HepG2 (cell line): ENCODE results near the gene TLCD1. TPM values are rescaled to one million over a fixed set of nuclear protein-coding genes. Genes with fewer than 3 reads are reported as not detected.

Source experiments
- BCL6 ChIP-seq: IDR thresholded peaks from 2 replicates; pipeline ENCODE4 v1.6.1; 2016; ENCODE audit warnings: missing genetic modification reagents, missing compliant biosample characterization
- CCDC6 ChIP-seq: sonication (generic); formaldehyde crosslinking; IDR thresholded peaks from 2 replicates; pipeline ENCODE4 v1.8.1; 2022; ENCODE audit warnings: mild to moderate bottlenecking, missing genetic modification reagents, moderate library complexity
- FOXC1 ChIP-seq: sonication (generic); formaldehyde crosslinking; IDR thresholded peaks from 2 replicates; pipeline ENCODE4 v1.8.0; 2022; ENCODE audit warnings: mild to moderate bottlenecking, missing genetic modification reagents, borderline replicate concordance
- HNRNPLL ChIP-seq: fragments of 200-400 bp; formaldehyde crosslinking; IDR thresholded peaks from 2 replicates; pipeline ENCODE4 v1.6.1; 2017; ENCODE audit warnings: mild to moderate bottlenecking, low read depth, low read length; ENCODE audit not compliant: poor library complexity, severe bottlenecking
- KDM2A ChIP-seq: sonication (generic); formaldehyde crosslinking; IDR thresholded peaks from 2 replicates; pipeline ENCODE4 v1.4.0; 2020; ENCODE audit warnings: low read depth, missing genetic modification reagents, borderline replicate concordance
- NAIF1 ChIP-seq: sonication (generic); formaldehyde crosslinking; IDR thresholded peaks from 2 replicates; pipeline ENCODE4 v1.5.0; 2020; ENCODE audit warnings: mild to moderate bottlenecking, missing genetic modification reagents, borderline replicate concordance
- NFYB ChIP-seq: sonication (generic); formaldehyde crosslinking; IDR thresholded peaks from 2 replicates; pipeline ENCODE4 v1.4.0; 2020; ENCODE audit warnings: missing genetic modification reagents
- SAP130 ChIP-seq: IDR thresholded peaks from 2 replicates; pipeline ENCODE4 v1.6.1; 2016; ENCODE audit warnings: low read depth
- SMAD3 ChIP-seq: sonication (generic); formaldehyde crosslinking; IDR thresholded peaks from 2 replicates; pipeline ENCODE4 v1.4.0; 2020; ENCODE audit warnings: missing genetic modification reagents
- TAF1 ChIP-seq: sonication (generic); formaldehyde crosslinking; IDR thresholded peaks from 2 replicates; pipeline ENCODE4 v1.4.0; 2020; ENCODE audit warnings: missing genetic modification reagents
- YEATS2 ChIP-seq: sonication (generic); formaldehyde crosslinking; IDR thresholded peaks from 2 replicates; pipeline ENCODE4 v1.4.0; 2020; ENCODE audit warnings: missing genetic modification reagents, borderline replicate concordance
- ZMYM4 ChIP-seq: sonication (generic); formaldehyde crosslinking; IDR thresholded peaks from 2 replicates; pipeline ENCODE4 v1.8.1; 2023; ENCODE audit warnings: mild to moderate bottlenecking, missing genetic modification reagents
- ZNF205 ChIP-seq: IDR thresholded peaks from 2 replicates; pipeline ENCODE4 v1.6.1; 2018; ENCODE audit warnings: missing biosample characterization, missing genetic modification reagents
- ZNF333 ChIP-seq: sonication (generic); formaldehyde crosslinking; IDR thresholded peaks from 2 replicates; pipeline ENCODE4 v1.4.0; 2020; ENCODE audit warnings: mild to moderate bottlenecking, missing genetic modification reagents, borderline replicate concordance
- ZNF451 ChIP-seq: sonication (generic); formaldehyde crosslinking; IDR thresholded peaks from 2 replicates; pipeline ENCODE4 v1.5.0; 2020; ENCODE audit warnings: mild to moderate bottlenecking, missing genetic modification reagents
- ZNF652 ChIP-seq: IDR thresholded peaks from 2 replicates; pipeline ENCODE4 v1.6.1; 2016; ENCODE audit warnings: low read depth, borderline replicate concordance
- ZNF773 ChIP-seq: sonication (generic); formaldehyde crosslinking; IDR thresholded peaks from 2 replicates; pipeline ENCODE4 v1.4.0; 2020; ENCODE audit warnings: missing genetic modification reagents, borderline replicate concordance
- ZNF816 ChIP-seq: sonication (generic); formaldehyde crosslinking; IDR thresholded peaks from 2 replicates; pipeline ENCODE4 v1.8.0; 2022; ENCODE audit warnings: missing genetic modification reagents, mild to moderate bottlenecking, borderline replicate concordance
- polyA plus RNA-seq, 8 experiments: library from polyadenylated mRNA; depleted of rRNA in 3 of 8; stranded (reverse) in 7 of 8; unstranded in 1 of 8; fragments of >200 nt; fragmentation: Illumina TruSeq in 4 of 8; extraction: Trizol in 4 of 8; gene quantifications; 2 replicates each; pipeline versions ENCODE4 v1.2.1 to v1.2.3, GENCODE V29; 2011 to 2016; ENCODE audit warnings: low read depth in 4 of 8, missing spikeins in 1 of 8, mixed read lengths in 1 of 8; ENCODE audit not compliant: insufficient read depth in 1 of 8
- total RNA-seq, 5 experiments: library from RNA; depleted of rRNA; stranded (reverse); fragments of >200 nt; fragmentation: Illumina TruSeq; extraction: Trizol; gene quantifications; 2 replicates each; pipeline ENCODE4 v1.2.3, GENCODE V29; 2016; ENCODE audit warnings: low read depth in 1 of 5
- TF ChIP-seq, protein P1 (sequence below): sonication (generic); formaldehyde crosslinking; IDR thresholded peaks from 2 replicates; pipeline ENCODE4 v1.5.1; 2020; ENCODE audit warnings: mild to moderate bottlenecking, missing genetic modification reagents, moderate library complexity
- TF ChIP-seq, protein P2 (sequence below): sonication (generic); formaldehyde crosslinking; IDR thresholded peaks from 2 replicates; pipeline ENCODE4 v1.8.0; 2022; ENCODE audit warnings: mild to moderate bottlenecking, missing genetic modification reagents, borderline replicate concordance
- TF ChIP-seq, protein P3 (sequence below): sonication (generic); IDR thresholded peaks from 2 replicates; pipeline ENCODE4 v1.6.1; 2016; ENCODE audit warnings: low read depth, borderline replicate concordance
- TF ChIP-seq, protein P4 (sequence below): sonication (generic); formaldehyde crosslinking; IDR thresholded peaks from 2 replicates; pipeline ENCODE4 v1.4.0; 2020; ENCODE audit warnings: low read depth, mild to moderate bottlenecking, missing genetic modification reagents
- TF ChIP-seq, protein P5 (sequence below): sonication (generic); formaldehyde crosslinking; conservative IDR thresholded peaks from 2 replicates; pipeline ENCODE4 v1.8.0; 2022; ENCODE audit warnings: low read depth, missing genetic modification reagents

TLCD1 gene
- total and polyA plus RNA-seq, 2 of the 13 experiments (the other 11 are each of a cell fraction or from before 2014, with no cell fraction given), result 14.9 to 19.6 TPM

DNA sequence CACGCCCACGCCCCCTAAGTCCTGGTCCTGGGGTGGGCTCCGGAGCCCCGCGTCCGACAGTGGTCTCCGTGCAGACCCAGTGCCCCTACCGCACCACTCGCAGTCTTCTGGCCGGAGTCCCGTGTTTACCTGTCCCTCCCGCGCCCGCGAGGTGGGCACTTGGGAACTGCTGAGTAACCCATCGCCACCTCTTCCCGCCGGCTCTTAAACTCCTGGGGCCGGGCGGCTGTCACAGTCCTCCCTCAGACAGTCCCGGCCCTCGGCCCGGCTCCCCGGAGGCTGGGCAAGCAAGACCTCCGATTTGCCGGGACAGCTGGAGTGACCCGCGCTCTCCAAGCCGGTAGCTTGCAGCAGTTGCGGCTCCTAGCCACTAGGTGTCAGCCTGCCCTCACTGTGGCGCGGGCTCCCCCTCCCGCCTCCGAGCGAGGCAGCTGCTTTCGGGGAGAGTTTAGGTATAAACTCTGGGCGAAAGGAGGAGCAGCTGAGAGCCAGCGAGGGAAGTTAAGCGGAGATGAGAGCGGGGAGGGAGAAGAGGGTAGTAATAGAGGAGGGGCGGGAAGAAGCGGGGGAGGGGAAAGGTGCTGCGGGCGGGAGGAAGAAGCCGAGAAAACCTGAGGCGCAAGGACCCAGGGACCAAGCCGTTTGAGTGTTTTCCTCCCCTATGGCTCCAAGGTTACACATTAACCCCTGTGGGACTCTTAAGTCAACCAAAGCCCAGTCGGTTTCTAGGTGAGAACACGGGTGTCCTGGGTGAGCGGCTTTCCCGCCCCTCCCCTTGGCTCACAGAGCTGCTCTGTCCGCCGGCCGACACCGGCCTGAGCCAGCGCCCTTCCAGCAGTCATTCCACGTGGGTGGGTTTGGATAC, 826 bp upstream of the TLCD1 start (continued):
- TF ChIP-seq, protein P1, sequence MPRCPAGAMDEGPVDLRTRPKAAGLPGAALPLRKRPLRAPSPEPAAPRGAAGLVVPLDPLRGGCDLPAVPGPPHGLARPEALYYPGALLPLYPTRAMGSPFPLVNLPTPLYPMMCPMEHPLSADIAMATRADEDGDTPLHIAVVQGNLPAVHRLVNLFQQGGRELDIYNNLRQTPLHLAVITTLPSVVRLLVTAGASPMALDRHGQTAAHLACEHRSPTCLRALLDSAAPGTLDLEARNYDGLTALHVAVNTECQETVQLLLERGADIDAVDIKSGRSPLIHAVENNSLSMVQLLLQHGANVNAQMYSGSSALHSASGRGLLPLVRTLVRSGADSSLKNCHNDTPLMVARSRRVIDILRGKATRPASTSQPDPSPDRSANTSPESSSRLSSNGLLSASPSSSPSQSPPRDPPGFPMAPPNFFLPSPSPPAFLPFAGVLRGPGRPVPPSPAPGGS (CRISPR knock-in tag), result 0 out of 2 replicates have a peak, but pooled peaks have one; percentile 48
- TF ChIP-seq YEATS2 (CRISPR knock-in tag), result no peak; the same call in 1 of the 2 replicates
- TF ChIP-seq, protein P2, sequence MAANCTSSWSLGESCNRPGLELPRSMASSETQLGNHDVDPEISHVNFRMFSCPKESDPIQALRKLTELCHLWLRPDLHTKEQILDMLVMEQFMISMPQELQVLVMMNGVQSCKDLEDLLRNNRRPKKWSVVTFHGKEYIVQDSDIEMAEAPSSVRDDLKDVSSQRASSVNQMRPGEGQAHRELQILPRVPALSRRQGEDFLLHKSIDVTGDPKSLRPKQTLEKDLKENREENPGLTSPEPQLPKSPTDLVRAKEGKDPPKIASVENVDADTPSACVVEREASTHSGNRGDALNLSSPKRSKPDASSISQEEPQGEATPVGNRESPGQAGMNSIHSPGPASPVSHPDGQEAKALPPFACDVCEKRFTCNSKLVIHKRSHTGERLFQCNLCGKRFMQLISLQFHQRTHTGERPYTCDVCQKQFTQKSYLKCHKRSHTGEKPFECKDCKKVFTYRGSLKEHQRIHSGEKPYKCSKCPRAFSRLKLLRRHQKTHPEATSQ (CRISPR knock-in tag), result no peak
- peak; percentile 75; the same call in 1 of the 2 replicates for TF ChIP-seq CCDC6
- TF ChIP-seq HNRNPLL, result peak; percentile 46
- TF ChIP-seq, protein P3, sequence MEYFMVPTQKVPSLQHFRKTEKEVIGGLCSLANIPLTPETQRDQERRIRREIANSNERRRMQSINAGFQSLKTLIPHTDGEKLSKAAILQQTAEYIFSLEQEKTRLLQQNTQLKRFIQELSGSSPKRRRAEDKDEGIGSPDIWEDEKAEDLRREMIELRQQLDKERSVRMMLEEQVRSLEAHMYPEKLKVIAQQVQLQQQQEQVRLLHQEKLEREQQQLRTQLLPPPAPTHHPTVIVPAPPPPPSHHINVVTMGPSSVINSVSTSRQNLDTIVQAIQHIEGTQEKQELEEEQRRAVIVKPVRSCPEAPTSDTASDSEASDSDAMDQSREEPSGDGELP, result peak; percentile 83
- no peak; the same call in 1 of the 2 replicates for TF ChIP-seq ZNF205 (CRISPR knock-in tag)
- no peak for TF ChIP-seq ZNF816 (CRISPR knock-in tag)
- TF ChIP-seq FOXC1 (CRISPR knock-in tag), result peak; percentile 33; the same call in 1 of the 2 replicates
- no peak for TF ChIP-seq NAIF1
- 0 out of 2 replicates have a peak, but pooled peaks have one; percentile 56 for TF ChIP-seq ZMYM4
- TF ChIP-seq NFYB (CRISPR knock-in tag), result no peak
- TF ChIP-seq ZNF451 (CRISPR knock-in tag), result 0 out of 2 replicates have a peak, but pooled peaks have one; percentile 4
- peak; percentile 86 for TF ChIP-seq KDM2A (CRISPR knock-in tag)
- 0 out of 2 replicates have a peak, but pooled peaks have one; percentile 23 for TF ChIP-seq ZNF333 (CRISPR knock-in tag)
- peak; percentile 66 for TF ChIP-seq BCL6 (CRISPR knock-in tag)
- TF ChIP-seq, protein P4, sequence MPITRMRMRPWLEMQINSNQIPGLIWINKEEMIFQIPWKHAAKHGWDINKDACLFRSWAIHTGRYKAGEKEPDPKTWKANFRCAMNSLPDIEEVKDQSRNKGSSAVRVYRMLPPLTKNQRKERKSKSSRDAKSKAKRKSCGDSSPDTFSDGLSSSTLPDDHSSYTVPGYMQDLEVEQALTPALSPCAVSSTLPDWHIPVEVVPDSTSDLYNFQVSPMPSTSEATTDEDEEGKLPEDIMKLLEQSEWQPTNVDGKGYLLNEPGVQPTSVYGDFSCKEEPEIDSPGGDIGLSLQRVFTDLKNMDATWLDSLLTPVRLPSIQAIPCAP (CRISPR knock-in tag), result 0 out of 2 replicates have a peak, but pooled peaks have one; percentile 21
- TF ChIP-seq TAF1 (CRISPR knock-in tag), result peak; percentile 14; the same call in 1 of the 2 replicates
- TF ChIP-seq SMAD3 (CRISPR knock-in tag), result peak; percentile 60; the same call in 1 of the 2 replicates
- TF ChIP-seq SAP130, result peak; percentile 75; the same call in 1 of the 2 replicates
- no peak for TF ChIP-seq ZNF773 (CRISPR knock-in tag)
- TF ChIP-seq ZNF652, result peak; percentile 77; the same call in 1 of the 2 replicates
- TF ChIP-seq, protein P5, sequence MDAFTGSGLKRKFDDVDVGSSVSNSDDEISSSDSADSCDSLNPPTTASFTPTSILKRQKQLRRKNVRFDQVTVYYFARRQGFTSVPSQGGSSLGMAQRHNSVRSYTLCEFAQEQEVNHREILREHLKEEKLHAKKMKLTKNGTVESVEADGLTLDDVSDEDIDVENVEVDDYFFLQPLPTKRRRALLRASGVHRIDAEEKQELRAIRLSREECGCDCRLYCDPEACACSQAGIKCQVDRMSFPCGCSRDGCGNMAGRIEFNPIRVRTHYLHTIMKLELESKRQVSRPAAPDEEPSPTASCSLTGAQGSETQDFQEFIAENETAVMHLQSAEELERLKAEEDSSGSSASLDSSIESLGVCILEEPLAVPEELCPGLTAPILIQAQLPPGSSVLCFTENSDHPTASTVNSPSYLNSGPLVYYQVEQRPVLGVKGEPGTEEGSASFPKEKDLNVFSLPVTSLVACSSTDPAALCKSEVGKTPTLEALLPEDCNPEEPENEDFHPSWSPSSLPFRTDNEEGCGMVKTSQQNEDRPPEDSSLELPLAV (CRISPR knock-in tag), result no peak
